Measurements from ENCODE around the gene ATP10B. TPM values are rescaled to one million over a fixed set of nuclear protein-coding genes. Genes with fewer than 3 reads are reported as not detected.

ATP10B gene
- total RNA-seq, 1 experiment from 2014 or later, result not detected

GRCh38 chr5:160799184-160799583 lies 52.8 kb downstream of the ATP10B start:
- DNase-seq (ENCODE audit: low read depth in 1 of 2, low spot score in 2 of 2), result no peak
- H3K4me1 ChIP-seq (replicated peaks), result no peaks in the 10 kb centered on the region
- H3K27me3 ChIP-seq (replicated peaks), result no peaks in the 10 kb centered on the region
- H3K9me3 ChIP-seq (replicated peaks), result no peaks in the 10 kb centered on the region
- H3K36me3 ChIP-seq, result no peaks in the 10 kb centered on the region
- no peak overlapping the region for H3K27ac ChIP-seq
- H3K4me3 ChIP-seq, result no peak overlapping the region

DNA sequence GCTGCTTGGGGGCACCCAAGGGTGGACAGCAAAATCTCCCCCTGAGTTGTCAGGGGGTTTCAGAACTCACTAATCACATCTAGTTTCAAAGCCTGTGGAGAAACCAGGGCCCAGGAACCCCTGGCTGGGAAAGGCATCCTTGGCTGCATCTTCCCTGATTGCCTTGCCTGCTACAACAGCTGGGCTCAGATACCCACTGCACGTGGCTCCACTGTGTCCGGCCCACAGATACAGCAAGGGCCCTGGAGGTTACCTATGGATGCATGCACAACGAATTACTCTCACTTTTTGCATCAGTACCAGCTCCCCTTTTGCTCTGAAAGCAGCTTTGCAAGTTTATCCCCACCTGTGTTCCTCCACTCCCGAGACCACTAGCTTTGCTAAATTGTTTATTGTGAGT lies 55.0 kb downstream of the ATP10B start:
- no peaks in the 10 kb centered on the region for H3K27me3 ChIP-seq (replicated peaks)
- no peak for DNase-seq (ENCODE audit: low read depth in 1 of 2, low spot score in 2 of 2)
- H3K4me3 ChIP-seq, result no peak overlapping the region
- no peak overlapping the region for H3K27ac ChIP-seq
- no peaks in the 10 kb centered on the region for H3K36me3 ChIP-seq
- H3K4me1 ChIP-seq (replicated peaks), result no peaks in the 10 kb centered on the region
- H3K9me3 ChIP-seq (replicated peaks), result no peaks in the 10 kb centered on the region

GRCh38 chr5:160793530-160793899 lies 58.5 kb downstream of the ATP10B start:
- no peak overlapping the region for H3K4me3 ChIP-seq
- no peaks in the 10 kb centered on the region for H3K36me3 ChIP-seq
- no peaks in the 10 kb centered on the region for H3K9me3 ChIP-seq (replicated peaks)
- DNase-seq (ENCODE audit: low read depth in 1 of 2, low spot score in 2 of 2), result no peak
- H3K4me1 ChIP-seq (replicated peaks), result no peaks in the 10 kb centered on the region
- H3K27me3 ChIP-seq (replicated peaks), result no peaks in the 10 kb centered on the region
- no peak overlapping the region for H3K27ac ChIP-seq

- H3K36me3 ChIP-seq, result no peaks in the 10 kb centered on the region
- no peaks in the 10 kb centered on the region for H3K9me3 ChIP-seq (replicated peaks)
- H3K4me1 ChIP-seq (replicated peaks), result no peaks in the 10 kb centered on the region
- DNase-seq (ENCODE audit: low read depth in 1 of 2, low spot score in 2 of 2), result no peak
- no peaks in the 10 kb centered on the region for H3K27me3 ChIP-seq (replicated peaks)
- no peak overlapping the region for H3K4me3 ChIP-seq
- no peak overlapping the region for H3K27ac ChIP-seq
These were observed 59.1 kb downstream of the ATP10B start for GRCh38 chr5:160792732-160793529.

DNA sequence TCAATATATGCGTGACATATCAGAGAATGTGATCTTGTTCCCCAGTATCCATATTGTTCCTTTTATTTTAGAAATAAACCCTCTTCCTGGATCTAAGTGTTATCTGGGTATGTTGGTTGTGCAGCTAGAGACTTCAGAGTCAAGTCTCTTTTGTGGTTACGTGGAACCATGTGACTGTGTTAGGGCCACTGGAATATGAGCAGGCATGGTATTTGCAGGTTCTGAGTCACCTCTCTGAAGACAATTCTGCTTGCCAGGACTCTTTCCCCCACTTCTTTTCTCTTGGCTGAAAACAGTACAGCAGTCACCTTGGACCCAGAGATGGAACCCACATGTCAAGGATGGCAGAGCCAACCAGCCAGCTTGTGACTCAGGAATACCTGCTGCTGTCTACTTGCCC lies 59.7 kb downstream of the ATP10B start:
- Histone ChIP-seq H3K36me3 (no peaks in the 10 kb centered on the region), H3K4me1 (replicated peaks) (no peaks in the 10 kb centered on the region), H3K4me3 (no peak overlapping the region), H3K27me3 (replicated peaks) (no peaks in the 10 kb centered on the region), H3K9me3 (replicated peaks) (no peaks in the 10 kb centered on the region), H3K27ac (no peak overlapping the region)
- no peak for DNase-seq (ENCODE audit: low read depth in 1 of 2, low spot score in 2 of 2)

GRCh38 chr5:160789219-160789859 lies 62.7 kb downstream of the ATP10B start:
- H3K4me3 ChIP-seq, result no peak overlapping the region
- no peak for DNase-seq (ENCODE audit: low read depth in 1 of 2, low spot score in 2 of 2)
- H3K27ac ChIP-seq, result no peak overlapping the region
- no peaks in the 10 kb centered on the region for H3K4me1 ChIP-seq (replicated peaks)
- no peaks in the 10 kb centered on the region for H3K36me3 ChIP-seq
- H3K9me3 ChIP-seq (replicated peaks), result no peaks in the 10 kb centered on the region
- no peaks in the 10 kb centered on the region for H3K27me3 ChIP-seq (replicated peaks)

DNA sequence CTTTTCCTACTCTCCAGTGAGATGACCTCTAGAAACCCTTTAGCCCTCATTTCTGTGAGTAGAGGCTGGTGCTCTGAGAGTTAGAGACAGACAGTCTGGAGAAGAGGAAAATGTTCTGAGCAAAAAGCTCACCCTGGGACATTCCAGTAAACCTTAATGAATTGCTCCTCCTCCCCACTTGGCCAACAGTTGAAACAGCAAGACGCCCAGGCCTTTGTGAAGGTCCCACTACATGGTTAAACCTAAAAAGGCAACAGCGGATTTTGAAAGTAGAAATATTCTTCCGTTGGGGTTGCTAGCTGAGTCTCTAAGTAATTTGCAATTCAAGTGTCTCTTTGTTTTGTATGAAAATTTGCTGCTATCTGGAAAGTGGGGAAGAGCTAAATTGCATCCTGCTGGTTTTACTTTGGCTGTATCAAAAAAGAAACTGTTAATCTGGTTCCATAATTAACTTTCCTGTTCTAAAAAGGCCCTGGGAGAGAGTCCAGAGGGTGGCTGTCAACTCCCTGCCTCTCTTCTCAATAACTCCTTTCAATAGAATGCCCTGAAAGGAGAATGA lies 63.8 kb downstream of the ATP10B start:
- no peak for DNase-seq (ENCODE audit: low read depth in 1 of 2, low spot score in 2 of 2)
- no peaks in the 10 kb centered on the region for H3K4me1 ChIP-seq (replicated peaks)
- no peaks in the 10 kb centered on the region for H3K36me3 ChIP-seq
- H3K27ac ChIP-seq, result no peak overlapping the region
- H3K9me3 ChIP-seq (replicated peaks), result no peaks in the 10 kb centered on the region
- H3K27me3 ChIP-seq (replicated peaks), result no peaks in the 10 kb centered on the region
- H3K4me3 ChIP-seq, result no peak overlapping the region

GRCh38 chr5:160787240-160787639 lies 64.8 kb downstream of the ATP10B start:
- H3K36me3 ChIP-seq, result no peaks in the 10 kb centered on the region
- H3K27ac ChIP-seq, result no peak overlapping the region
- no peaks in the 10 kb centered on the region for H3K9me3 ChIP-seq (replicated peaks)
- H3K4me1 ChIP-seq (replicated peaks), result no peaks in the 10 kb centered on the region
- no peak for DNase-seq (ENCODE audit: low read depth in 1 of 2, low spot score in 2 of 2)
- H3K27me3 ChIP-seq (replicated peaks), result no peaks in the 10 kb centered on the region
- H3K4me3 ChIP-seq, result no peak overlapping the region

DNA sequence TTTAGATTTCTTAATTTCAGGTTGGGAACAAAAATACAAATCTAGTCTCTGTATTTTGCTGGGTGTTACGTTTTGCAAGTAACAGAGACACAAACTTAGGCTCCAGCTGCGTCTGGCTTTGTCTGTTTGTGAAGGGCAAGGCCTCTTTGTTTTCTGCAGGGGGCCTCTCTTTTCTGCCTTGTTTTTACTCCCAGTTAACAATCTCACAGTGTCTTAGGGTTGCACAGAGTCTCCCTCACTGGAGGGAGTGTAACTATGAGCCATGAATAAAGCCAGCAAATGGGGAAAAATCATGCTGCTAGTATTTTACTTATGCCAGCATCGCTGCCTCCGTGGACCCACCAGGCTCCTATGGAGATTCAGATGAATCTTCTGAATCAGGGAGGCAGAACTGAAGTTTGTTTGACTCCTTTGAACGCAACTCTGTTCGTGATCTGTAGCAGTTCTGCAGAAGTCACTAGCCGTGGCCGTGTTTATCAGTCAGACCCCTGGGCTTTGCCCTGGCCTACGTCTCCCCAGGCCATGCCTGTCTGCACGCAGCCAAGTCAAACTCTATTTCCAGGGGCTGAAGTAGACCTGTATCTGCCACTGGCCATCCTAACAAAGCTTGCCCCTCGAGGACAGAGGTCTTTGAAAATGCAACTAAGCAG lies 77.2 kb downstream of the ATP10B start:
- no peaks in the 10 kb centered on the region for H3K9me3 ChIP-seq (replicated peaks)
- H3K4me1 ChIP-seq (replicated peaks), result no peaks in the 10 kb centered on the region
- H3K4me3 ChIP-seq, result no peak overlapping the region
- H3K36me3 ChIP-seq, result no peaks in the 10 kb centered on the region
- no peak for DNase-seq (ENCODE audit: low read depth in 1 of 2, low spot score in 2 of 2)
- H3K27ac ChIP-seq, result no peak overlapping the region
- H3K27me3 ChIP-seq (replicated peaks), result no peaks in the 10 kb centered on the region

DNA sequence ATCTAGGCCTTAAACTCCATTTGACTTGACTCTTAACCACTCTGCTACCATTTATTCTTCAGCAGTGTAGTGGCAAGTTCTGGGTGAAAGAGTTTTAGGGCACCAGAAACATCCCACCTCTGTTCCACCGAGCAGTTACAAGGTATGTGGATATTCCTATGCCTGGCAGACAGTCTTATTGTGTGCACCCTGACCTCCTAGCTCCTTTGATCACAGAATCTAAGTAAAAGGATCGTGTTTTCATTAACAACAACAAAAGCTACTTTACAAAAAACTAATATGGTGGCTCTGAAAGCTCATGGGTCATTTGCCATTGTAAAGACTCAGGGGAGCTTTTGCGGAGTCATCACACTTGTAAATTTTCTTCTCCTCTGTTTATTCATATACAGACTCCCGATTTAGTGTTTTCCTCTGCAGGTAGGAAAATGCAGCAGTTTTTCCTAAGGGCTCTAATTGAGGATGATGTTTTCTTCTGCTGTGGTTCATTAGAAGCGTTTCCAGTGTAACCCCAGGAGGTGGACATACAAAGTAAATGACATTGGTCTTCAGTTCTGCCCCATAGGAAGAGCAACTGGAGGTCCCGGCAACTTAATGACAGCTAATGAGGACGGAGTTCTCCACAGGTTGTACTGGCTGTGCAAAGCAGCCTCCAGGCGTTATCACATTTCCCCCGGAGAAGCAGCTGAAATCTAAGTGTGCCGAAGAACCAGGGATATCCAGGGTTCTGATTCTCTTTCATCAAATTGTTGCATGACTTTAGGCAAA lies 78.2 kb downstream of the ATP10B start:
- DNase-seq (ENCODE audit: low read depth in 1 of 2, low spot score in 2 of 2), result no peak
- no peaks in the 10 kb centered on the region for H3K27me3 ChIP-seq (replicated peaks)
- no peaks in the 10 kb centered on the region for H3K4me1 ChIP-seq (replicated peaks)
- no peaks in the 10 kb centered on the region for H3K36me3 ChIP-seq
- H3K4me3 ChIP-seq, result no peak overlapping the region
- no peaks in the 10 kb centered on the region for H3K9me3 ChIP-seq (replicated peaks)
- no peak overlapping the region for H3K27ac ChIP-seq

DNA sequence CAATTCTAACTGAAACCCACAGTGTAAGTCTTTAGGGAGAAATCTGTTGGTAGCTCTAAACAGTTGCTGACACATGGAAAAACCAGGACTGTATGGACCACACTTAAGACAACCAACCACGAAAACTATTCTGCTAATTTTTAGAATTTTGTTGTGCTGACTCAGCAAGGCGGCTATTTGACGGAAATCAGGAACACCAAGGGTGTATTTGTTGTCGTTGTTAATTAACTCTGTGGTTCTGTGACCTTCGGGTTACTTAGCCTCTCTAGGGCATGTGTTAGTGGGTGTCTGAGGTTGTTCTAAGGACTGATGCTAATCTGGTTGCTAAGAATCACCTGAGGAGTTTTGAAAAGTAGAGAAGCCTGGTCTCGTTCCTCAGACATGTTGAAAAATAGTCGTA lies 79.2 kb downstream of the ATP10B start:
- Histone ChIP-seq H3K27ac (no peak overlapping the region), H3K4me1 (replicated peaks) (no peaks in the 10 kb centered on the region)
- no peak for DNase-seq (ENCODE audit: low read depth in 1 of 2, low spot score in 2 of 2)

GRCh38 chr5:160770718-160771117 lies 81.3 kb downstream of the ATP10B start:
- H3K4me1 ChIP-seq (replicated peaks), result no peaks in the 10 kb centered on the region
- H3K9me3 ChIP-seq (replicated peaks), result no peaks in the 10 kb centered on the region
- H3K4me3 ChIP-seq, result no peak overlapping the region
- no peaks in the 10 kb centered on the region for H3K36me3 ChIP-seq
- no peak overlapping the region for H3K27ac ChIP-seq
- DNase-seq (ENCODE audit: low read depth in 1 of 2, low spot score in 2 of 2), result no peak
- H3K27me3 ChIP-seq (replicated peaks), result no peaks in the 10 kb centered on the region

More for the DNA sequence above, 79.2 kb downstream of the ATP10B start:
- Histone ChIP-seq H3K9me3 (replicated peaks) (no peaks in the 10 kb centered on the region), H3K36me3 (no peaks in the 10 kb centered on the region), H3K4me3 (no peak overlapping the region), H3K27me3 (replicated peaks) (no peaks in the 10 kb centered on the region)

GRCh38 chr5:160769301-160769700 lies 82.7 kb downstream of the ATP10B start:
- no peaks in the 10 kb centered on the region for H3K27me3 ChIP-seq (replicated peaks)
- DNase-seq (ENCODE audit: low read depth in 1 of 2, low spot score in 2 of 2), result no peak
- H3K9me3 ChIP-seq (replicated peaks), result no peaks in the 10 kb centered on the region
- H3K4me1 ChIP-seq (replicated peaks), result no peaks in the 10 kb centered on the region
- no peak overlapping the region for H3K27ac ChIP-seq
- H3K36me3 ChIP-seq, result no peaks in the 10 kb centered on the region
- H3K4me3 ChIP-seq, result no peak overlapping the region
